Upper lobe of left lung (tissue), 4 donors: Measurements from ENCODE around the gene CCDC127.

Source experiments
- EP300 ChIP-seq, 4 donors: sonication (generic); formaldehyde crosslinking; IDR thresholded peaks; one replicate each; pipeline ENCODE4 v1.5.1; 2017; ENCODE audit warnings: antibody characterized with exemption in 4 of 4, control low read depth in 2 of 4
- POLR2A ChIP-seq, 4 donors: fragments of 450-650 bp; IDR thresholded peaks; one replicate each; pipeline ENCODE4 v1.5.1; 2016 to 2017; ENCODE audit warnings: antibody characterized with exemption in 4 of 4, mild to moderate bottlenecking in 2 of 4
- POLR2AphosphoS5 ChIP-seq, 2 donors: sonication (generic); formaldehyde crosslinking; IDR thresholded peaks; one replicate each; pipeline ENCODE4 v1.5.1; 2017; ENCODE audit warnings: antibody characterized with exemption in 2 of 2
- TF ChIP-seq, protein P1 (sequence below), 6 experiments: fragments of 450-650 bp in 4 of 6; fragments of 200-600 bp in 2 of 6; sonication (generic) in 2 of 6; IDR thresholded peaks; one replicate each; pipeline ENCODE4 v1.5.1; 2016 to 2019; ENCODE audit warnings: antibody characterized with exemption in 6 of 6

- TF ChIP-seq EP300 (IDR thresholded peaks at IDR 0.05): no peak
- TF ChIP-seq, protein P1, sequence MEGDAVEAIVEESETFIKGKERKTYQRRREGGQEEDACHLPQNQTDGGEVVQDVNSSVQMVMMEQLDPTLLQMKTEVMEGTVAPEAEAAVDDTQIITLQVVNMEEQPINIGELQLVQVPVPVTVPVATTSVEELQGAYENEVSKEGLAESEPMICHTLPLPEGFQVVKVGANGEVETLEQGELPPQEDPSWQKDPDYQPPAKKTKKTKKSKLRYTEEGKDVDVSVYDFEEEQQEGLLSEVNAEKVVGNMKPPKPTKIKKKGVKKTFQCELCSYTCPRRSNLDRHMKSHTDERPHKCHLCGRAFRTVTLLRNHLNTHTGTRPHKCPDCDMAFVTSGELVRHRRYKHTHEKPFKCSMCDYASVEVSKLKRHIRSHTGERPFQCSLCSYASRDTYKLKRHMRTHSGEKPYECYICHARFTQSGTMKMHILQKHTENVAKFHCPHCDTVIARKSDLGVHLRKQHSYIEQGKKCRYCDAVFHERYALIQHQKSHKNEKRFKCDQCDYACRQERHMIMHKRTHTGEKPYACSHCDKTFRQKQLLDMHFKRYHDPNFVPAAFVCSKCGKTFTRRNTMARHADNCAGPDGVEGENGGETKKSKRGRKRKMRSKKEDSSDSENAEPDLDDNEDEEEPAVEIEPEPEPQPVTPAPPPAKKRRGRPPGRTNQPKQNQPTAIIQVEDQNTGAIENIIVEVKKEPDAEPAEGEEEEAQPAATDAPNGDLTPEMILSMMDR (IDR thresholded peaks at IDR 0.05): no peak
- no peak for TF ChIP-seq POLR2AphosphoS5 (IDR thresholded peaks at IDR 0.05)
- no peak for TF ChIP-seq POLR2A (IDR thresholded peaks at IDR 0.05)
Measured at GRCh38 chr5:192691-192969, 25.3 kb downstream of the CCDC127 start.
